ENCODE results near the gene TMEM215. TPM values are rescaled to one million over a fixed set of nuclear protein-coding genes. Genes with fewer than 3 reads are reported as not detected.

TMEM215 gene
- total and polyA plus RNA-seq, 2 donors (not counting 3 experiments of a cell fraction or from before 2014, with no cell fraction given) = not detected

DNA sequence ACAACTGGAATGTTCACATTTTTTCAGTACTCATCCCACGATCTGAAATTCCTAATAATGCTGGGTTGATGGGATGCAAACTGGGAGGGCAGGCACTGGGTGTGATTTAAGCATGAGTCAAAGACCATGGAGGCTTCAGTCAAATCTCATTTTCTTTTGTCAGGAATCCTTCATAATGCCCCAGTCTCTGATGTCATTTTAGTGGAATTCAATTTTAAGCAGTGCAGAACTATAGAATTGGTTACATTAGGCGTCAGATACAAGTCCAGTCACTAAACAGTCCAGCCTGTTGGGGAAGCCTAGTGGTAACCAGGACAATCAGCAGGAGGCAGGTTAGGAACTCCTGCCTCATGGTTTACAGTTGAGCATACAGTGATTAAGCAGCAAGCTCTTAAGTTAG is 41.0 kb upstream of the TMEM215 start:
- no peak for FAIRE-seq
- TF ChIP-seq EZH2 (IDR thresholded peaks at IDR 0.05; ENCODE audit: borderline replicate concordance, low read depth, low read length, severe bottlenecking) (no peak), FOS (IDR thresholded peaks at IDR 0.05; ENCODE audit: borderline replicate concordance, insufficient read depth, low read length) (no peak), POLR2A (IDR thresholded peaks at IDR 0.05; ENCODE audit: low read depth, low read length) (no peak)
- TF ChIP-seq, protein P1, sequence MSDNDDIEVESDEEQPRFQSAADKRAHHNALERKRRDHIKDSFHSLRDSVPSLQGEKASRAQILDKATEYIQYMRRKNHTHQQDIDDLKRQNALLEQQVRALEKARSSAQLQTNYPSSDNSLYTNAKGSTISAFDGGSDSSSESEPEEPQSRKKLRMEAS (IDR thresholded peaks at IDR 0.05; ENCODE audit: insufficient read depth, insufficient read length) = no peak
- intact Hi-C loops (cut with micrococcal nuclease) = no loop called here
- H3K4me3 ChIP-seq (replicated peaks in 1 of 3; ENCODE audit: insufficient read depth in 1 of 3, low read depth in 1 of 3, low read length in 3 of 3) = no peak overlapping the region
- dilution Hi-C loops (cut with MboI; ENCODE audit: extremely low pct_ligation_motif_present, low sequenced_read_pairs) = no loop called here
- no peak overlapping the region for H3K9ac ChIP-seq (replicated peaks; ENCODE audit: extremely low read depth, insufficient read depth, low read length)
- H3K79me2 ChIP-seq (ENCODE audit: control insufficient read depth, insufficient read depth, low read length) = no peaks in the 10 kb centered on the region
- no peaks in the 10 kb centered on the region for H3K27me3 ChIP-seq (ENCODE audit: control insufficient read depth in 2 of 2, insufficient read depth in 2 of 2, low read length in 2 of 2)
- H3K9me1 ChIP-seq (replicated peaks; ENCODE audit: control insufficient read depth, extremely low read depth, insufficient read depth, low read length) = no peaks in the 10 kb centered on the region
- H3K36me3 ChIP-seq (ENCODE audit: control insufficient read depth in 2 of 2, extremely low read depth in 1 of 2, insufficient read depth in 2 of 2, low read length in 2 of 2) = no peaks in the 10 kb centered on the region
- H3K27ac ChIP-seq (ENCODE audit: insufficient read depth, low read depth, low read length) = no peak overlapping the region
- no peaks in the 10 kb centered on the region for H4K20me1 ChIP-seq (replicated peaks; ENCODE audit: control insufficient read depth, extremely low read depth, insufficient read depth, low read length)
- H2AFZ ChIP-seq (ENCODE audit: low read depth, low read length) = no peak overlapping the region
- H3K4me1 ChIP-seq (ENCODE audit: control insufficient read depth, extremely low read depth, insufficient read depth, low read length) = no peaks in the 10 kb centered on the region
- H3K9me3 ChIP-seq (replicated peaks; ENCODE audit: control insufficient read depth, insufficient read depth, low read length) = no peaks in the 10 kb centered on the region
- no peak overlapping the region for H3K4me2 ChIP-seq (ENCODE audit: insufficient read depth, low read length)
- POLR2A ChIA-PET = no interaction called here
- CTCF ChIA-PET = no interaction called here
- no peak for DNase-seq (ENCODE audit: low read depth, low spot score)
- no TSS peak for BruUV-seq (replicated peaks)

DNA sequence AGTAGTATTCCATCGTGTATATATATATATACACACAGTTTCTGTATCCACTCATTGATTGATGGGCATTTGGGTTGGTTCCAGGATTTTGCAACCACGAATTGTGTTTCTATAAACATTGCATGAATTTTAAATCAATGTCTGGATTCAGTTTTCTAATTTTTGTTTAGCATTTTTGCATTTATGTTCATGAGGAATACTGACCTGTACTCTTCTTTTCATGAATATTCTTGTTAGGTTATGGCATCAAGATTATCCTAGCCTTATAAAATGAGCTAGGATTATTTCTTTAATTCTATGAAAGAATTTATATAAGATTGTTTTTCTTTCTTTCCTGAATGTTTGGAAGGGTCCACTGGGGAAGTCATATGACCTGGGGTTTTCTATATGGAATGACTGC is 35.3 kb upstream of the TMEM215 start:
- ChIA-PET CTCF (no interaction called here), POLR2A (no interaction called here)
- no peak overlapping the region for H3K4me3 ChIP-seq (replicated peaks in 1 of 3; ENCODE audit: insufficient read depth in 1 of 3, low read depth in 1 of 3, low read length in 3 of 3)
- no peak for DNase-seq (ENCODE audit: low read depth, low spot score)
- intact Hi-C loops (cut with micrococcal nuclease) = no loop called here
- TF ChIP-seq, protein P1 (IDR thresholded peaks at IDR 0.05; ENCODE audit: insufficient read depth, insufficient read length) = no peak
- no peak for TF ChIP-seq FOS (IDR thresholded peaks at IDR 0.05; ENCODE audit: borderline replicate concordance, insufficient read depth, low read length)
- TF ChIP-seq POLR2A (IDR thresholded peaks at IDR 0.05; ENCODE audit: low read depth, low read length) = no peak
- no peak for TF ChIP-seq EZH2 (IDR thresholded peaks at IDR 0.05; ENCODE audit: borderline replicate concordance, low read depth, low read length, severe bottlenecking)
- TF ChIP-seq MYC (IDR thresholded peaks at IDR 0.05; ENCODE audit: low read depth, low read length) = no peak
- TF ChIP-seq JUN (IDR thresholded peaks at IDR 0.05; ENCODE audit: borderline replicate concordance, insufficient read depth, insufficient read length, low read depth) = no peak
- TF ChIP-seq GATA2 (IDR thresholded peaks at IDR 0.05; ENCODE audit: insufficient read depth, insufficient read length, low read depth, low read length) = no peak
- TF ChIP-seq POLR2AphosphoS5 (IDR thresholded peaks at IDR 0.05; ENCODE audit: insufficient read depth, low read depth, low read length) = no peak
- TF ChIP-seq, protein P2, sequence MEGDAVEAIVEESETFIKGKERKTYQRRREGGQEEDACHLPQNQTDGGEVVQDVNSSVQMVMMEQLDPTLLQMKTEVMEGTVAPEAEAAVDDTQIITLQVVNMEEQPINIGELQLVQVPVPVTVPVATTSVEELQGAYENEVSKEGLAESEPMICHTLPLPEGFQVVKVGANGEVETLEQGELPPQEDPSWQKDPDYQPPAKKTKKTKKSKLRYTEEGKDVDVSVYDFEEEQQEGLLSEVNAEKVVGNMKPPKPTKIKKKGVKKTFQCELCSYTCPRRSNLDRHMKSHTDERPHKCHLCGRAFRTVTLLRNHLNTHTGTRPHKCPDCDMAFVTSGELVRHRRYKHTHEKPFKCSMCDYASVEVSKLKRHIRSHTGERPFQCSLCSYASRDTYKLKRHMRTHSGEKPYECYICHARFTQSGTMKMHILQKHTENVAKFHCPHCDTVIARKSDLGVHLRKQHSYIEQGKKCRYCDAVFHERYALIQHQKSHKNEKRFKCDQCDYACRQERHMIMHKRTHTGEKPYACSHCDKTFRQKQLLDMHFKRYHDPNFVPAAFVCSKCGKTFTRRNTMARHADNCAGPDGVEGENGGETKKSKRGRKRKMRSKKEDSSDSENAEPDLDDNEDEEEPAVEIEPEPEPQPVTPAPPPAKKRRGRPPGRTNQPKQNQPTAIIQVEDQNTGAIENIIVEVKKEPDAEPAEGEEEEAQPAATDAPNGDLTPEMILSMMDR (IDR thresholded peaks at IDR 0.05; ENCODE audit: extremely low read depth in 1 of 2, insufficient read depth in 1 of 2, low read depth in 1 of 2, low read length in 2 of 2) = no peak
- H2AFZ ChIP-seq (ENCODE audit: low read depth, low read length) = no peak overlapping the region
- BruUV-seq (replicated peaks) = no TSS peak
- dilution Hi-C loops (cut with MboI; ENCODE audit: extremely low pct_ligation_motif_present, low sequenced_read_pairs) = no loop called here
- no peaks in the 10 kb centered on the region for H3K9me1 ChIP-seq (replicated peaks; ENCODE audit: control insufficient read depth, extremely low read depth, insufficient read depth, low read length)
- H3K27me3 ChIP-seq (ENCODE audit: control insufficient read depth in 2 of 2, insufficient read depth in 2 of 2, low read length in 2 of 2) = no peaks in the 10 kb centered on the region
- H4K20me1 ChIP-seq (replicated peaks; ENCODE audit: control insufficient read depth, extremely low read depth, insufficient read depth, low read length) = no peaks in the 10 kb centered on the region
- no peaks in the 10 kb centered on the region for H3K4me1 ChIP-seq (ENCODE audit: control insufficient read depth, extremely low read depth, insufficient read depth, low read length)
- H3K36me3 ChIP-seq (ENCODE audit: control insufficient read depth in 2 of 2, extremely low read depth in 1 of 2, insufficient read depth in 2 of 2, low read length in 2 of 2) = no peaks in the 10 kb centered on the region
- H3K79me2 ChIP-seq (ENCODE audit: control insufficient read depth, insufficient read depth, low read length) = no peaks in the 10 kb centered on the region
- H3K9me3 ChIP-seq (replicated peaks; ENCODE audit: control insufficient read depth, insufficient read depth, low read length) = no peaks in the 10 kb centered on the region
- H3K27ac ChIP-seq (ENCODE audit: insufficient read depth, low read depth, low read length) = no peak overlapping the region
- H3K9ac ChIP-seq (replicated peaks; ENCODE audit: extremely low read depth, insufficient read depth, low read length) = no peak overlapping the region
- FAIRE-seq = no peak
- H3K4me2 ChIP-seq (ENCODE audit: insufficient read depth, low read length) = no peak overlapping the region

All from endothelial cell of umbilical vein (primary cell).